NCI-H1436 (cell line): Measurements from ENCODE around the gene PANX3.
A peak's percentile ranks its signal among the peaks of the same experiment; 100 is the strongest.
"Not testable (repeated sequence)": the region's sequence is repeated elsewhere in the genome, so short reads cannot be mapped to it uniquely, and the experiment has no call there.

ENCODE experiments used
- DNase-seq: peaks from one replicate; lab custom pipeline; 2025; lab: John Stamatoyannopoulos, UW

Gene PANX3, protein sequence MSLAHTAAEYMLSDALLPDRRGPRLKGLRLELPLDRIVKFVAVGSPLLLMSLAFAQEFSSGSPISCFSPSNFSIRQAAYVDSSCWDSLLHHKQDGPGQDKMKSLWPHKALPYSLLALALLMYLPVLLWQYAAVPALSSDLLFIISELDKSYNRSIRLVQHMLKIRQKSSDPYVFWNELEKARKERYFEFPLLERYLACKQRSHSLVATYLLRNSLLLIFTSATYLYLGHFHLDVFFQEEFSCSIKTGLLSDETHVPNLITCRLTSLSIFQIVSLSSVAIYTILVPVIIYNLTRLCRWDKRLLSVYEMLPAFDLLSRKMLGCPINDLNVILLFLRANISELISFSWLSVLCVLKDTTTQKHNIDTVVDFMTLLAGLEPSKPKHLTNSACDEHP

DNA sequence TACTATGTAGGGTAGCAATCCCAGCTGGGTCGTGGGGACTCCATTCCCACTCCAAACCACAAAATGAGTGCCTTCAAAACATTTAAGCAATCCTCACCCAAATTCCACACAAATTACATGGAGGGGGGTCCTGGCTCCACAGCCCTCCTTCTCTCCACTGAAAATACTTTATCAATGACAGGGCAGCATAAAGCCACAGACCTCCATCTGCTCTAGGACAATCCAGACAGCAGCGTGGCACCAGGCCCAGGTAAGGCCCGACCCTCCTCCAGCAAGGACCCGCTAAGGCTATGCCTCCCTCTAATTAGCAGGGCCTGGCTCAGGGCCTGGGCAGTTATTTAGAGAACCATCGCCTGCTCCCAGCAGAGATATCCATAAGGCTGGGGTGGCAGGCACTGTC is at the start of gene PANX3:
PANX3 (plus strand) TSS at position 365 of the 400 bp plus-strand sequence. CDS start 129 bp downstream, outside the sequence.
- DNase-seq = no peak

DNA sequence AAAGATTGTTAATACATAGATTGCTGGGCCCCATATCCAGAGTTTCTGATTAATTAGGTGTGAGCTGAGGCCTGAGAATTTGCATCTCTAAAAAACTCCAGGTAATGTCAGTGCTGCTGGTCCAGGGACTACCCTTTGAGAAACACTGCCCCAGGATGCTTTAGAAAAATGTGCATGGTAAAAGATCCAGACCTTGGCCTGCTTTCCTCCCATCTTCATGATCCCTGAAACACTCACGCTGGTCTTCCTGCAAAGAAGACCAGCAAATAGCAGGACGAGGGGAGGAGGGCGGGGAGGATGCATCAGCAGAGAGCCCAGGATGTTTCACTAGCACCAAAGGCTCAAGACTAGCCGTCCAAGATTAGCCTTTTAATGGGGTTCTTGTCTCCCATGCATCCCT is 41.5 kb upstream of the PANX3 start, which contains the start of gene OR8A1:
OR8A1 (plus strand) TSS at position 301 of the 400 bp plus-strand sequence. CDS start 123 bp downstream, outside the sequence.
- no peak for DNase-seq

DNA sequence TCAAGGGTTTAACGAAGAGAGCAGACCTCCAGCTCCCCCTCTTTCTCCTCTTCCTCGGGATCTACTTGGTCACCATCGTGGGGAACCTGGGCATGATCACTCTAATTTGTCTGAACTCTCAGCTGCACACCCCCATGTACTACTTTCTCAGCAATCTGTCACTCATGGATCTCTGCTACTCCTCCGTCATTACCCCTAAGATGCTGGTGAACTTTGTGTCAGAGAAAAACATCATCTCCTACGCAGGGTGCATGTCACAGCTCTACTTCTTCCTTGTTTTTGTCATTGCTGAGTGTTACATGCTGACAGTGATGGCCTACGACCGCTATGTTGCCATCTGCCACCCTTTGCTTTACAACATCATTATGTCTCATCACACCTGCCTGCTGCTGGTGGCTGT is 41.1 kb upstream of the PANX3 start:
- DNase-seq = no peak

DNA sequence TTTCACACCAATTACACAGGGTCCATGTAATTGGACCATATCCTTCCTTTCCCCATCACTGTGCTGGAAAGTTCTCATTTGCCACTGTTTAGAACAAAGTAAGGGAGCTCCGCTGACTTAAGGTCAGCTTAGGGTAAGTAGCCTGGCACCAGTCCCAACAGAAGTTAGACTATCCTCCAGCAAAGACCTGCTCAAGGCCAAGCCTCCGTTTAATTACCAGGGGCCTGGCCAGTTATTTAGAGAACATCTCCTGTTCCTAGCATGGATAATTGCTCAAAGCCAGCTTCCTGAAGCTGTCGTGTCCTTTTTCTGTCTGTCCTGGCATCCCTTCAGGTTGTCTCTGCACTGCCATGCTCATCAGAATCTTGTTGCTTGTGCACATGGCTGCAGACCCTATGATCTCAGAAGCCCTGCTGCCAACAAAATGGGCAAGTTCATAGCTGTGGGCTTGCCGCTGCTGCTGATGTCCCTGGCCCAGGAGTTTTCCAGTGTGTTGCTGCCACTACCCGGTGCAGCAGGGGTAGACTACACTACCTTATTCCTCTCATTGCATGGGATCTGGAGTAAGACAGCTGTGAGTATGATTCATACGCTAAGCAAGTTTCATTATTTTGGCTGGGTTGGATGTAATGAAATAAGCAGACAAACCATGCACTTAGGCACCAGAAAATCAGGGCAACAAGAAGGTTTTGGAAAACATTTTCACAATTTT is 33.4 kb upstream of the PANX3 start:
- DNase-seq = no peak

DNA sequence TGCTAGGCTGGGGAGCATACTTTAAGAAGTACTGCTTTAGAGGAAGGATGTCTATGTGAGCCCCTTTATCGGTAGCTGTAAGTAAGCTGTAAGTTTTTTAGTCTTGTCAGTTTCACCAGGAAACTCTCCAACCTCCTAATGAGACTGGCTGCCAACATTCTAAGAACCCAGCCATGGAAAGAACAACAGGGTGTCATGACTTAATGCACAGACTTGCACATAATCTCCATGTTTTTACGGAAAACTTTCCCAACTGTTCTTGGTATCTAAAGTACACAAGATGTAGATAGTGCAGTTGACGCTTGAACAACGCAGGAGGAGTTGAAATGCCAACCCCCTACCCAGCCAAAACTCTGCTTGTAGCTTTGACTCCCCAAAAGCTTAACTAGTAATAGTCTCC is 32.5 kb upstream of the PANX3 start:
- DNase-seq = no peak

DNA sequence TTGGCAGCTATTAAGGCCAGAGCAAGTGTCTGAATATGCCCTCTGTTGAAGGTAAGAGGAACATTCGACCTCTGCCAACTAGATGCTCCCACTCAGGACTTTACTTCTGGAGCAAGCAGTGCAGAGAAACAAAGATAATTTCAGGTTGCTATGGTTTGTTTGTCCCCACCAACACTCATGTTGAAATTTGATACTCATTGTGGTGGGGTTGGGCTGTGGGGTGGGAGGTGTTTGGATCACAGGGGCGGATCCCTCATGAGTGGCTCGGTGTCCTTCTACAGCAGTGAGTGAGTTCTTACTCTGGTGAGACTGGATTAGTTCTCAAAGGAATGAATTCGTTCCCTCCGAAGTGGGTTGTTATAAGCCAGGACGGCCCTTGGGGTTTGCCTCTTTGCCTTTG is 29.4 kb upstream of the PANX3 start:
- no peak for DNase-seq

DNA sequence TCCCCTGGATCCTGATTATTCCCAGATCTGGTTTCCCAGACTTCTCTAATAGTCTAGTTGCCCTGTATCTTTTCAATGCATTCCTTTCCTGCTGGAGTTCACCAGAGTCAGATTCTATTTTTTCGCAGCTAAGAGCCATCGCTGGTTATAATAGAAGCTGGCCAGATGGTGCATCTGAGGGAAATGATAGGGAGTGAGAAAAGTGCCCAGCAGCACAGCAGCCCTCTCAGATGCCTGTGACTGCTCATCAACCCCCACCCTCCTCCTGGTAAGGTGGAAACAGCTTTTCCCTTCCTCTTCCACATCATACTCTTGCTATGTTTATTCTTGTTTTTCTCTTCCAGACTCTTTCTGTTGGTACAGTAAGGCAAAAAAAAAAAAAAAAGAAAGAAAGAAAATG is 28.7 kb upstream of the PANX3 start:
- no peak for DNase-seq

DNA sequence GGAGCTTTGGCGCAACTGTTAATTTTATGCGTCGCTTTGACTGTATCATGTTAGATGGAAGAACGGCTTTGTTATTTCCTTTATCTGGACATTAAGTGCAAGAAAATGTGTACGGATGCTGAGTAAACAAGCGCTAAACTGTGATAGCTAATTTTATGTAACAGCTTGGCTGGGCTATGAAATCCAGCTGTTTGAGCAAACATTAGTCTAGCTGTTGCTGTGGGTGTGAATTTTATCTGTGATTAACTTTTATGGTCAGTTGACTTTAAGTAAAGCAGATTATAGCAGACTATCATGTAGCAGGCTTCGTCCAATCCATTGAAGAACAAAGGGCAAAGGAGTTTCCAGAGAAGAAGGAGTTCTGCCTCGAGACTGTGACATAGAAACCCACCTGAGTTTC is 27.4 kb upstream of the PANX3 start:
- DNase-seq = no peak

DNA sequence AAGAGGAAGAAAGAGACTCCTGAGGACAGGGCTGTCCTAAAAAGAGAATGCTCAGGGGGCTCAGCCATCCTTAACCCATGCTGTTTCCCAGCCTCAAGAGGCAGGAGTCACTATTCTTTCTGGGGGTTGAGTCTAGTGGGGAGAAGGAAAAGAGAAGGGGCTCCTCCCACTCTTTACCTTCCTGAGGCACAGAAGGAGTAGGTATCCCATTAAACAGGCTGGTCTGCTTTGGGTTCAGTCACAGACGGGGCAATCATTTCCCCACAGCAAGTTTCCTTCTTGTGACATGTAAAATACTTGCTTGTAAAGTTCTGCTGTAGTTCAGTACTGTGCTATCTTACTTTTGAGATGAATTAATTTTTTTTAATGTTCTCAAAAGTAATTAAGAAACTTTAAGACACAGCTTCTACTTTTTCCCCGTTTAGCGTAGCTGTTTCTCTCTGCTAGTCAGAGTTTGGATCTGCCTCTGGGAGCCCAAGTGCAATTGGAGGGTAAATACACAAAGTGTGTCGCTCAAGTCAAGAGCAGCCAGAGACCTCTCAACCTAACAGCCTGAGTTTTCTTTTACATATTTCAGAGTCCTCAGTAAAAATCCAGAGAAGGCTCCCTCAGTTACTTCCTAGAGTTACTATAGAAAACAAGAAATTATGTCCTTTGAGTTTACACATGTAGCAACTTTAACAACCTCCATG is 26.4 kb upstream of the PANX3 start:
- DNase-seq = no peak

DNA sequence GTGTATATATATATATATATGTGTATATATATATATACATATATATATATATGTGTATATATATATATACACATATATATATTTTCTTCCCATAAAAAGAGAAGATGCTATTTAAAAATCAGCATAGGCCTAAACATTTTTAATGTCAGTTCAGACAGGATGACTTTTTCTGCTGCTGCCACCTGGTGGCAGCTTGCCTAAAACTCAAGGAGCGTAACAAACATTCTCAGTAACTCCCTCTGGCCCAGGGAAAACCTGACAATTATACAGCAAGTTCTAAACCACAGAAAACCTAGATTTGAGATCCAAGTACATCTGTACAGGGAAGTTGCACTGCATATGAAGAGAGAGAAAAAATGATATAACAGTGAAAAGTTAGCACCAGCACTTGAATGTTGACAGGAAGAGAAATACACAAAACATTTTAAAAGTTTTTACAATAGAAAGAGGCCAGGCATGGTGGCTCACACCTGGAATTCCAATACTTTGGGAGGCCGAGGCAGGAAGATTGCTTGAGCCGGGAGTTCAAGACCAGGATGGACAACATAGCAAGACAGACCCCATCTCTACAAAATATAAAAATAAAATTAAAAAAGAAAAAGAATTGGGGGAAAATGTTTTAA is 24.9 kb upstream of the PANX3 start:
- DNase-seq = peak; percentile 2

DNA sequence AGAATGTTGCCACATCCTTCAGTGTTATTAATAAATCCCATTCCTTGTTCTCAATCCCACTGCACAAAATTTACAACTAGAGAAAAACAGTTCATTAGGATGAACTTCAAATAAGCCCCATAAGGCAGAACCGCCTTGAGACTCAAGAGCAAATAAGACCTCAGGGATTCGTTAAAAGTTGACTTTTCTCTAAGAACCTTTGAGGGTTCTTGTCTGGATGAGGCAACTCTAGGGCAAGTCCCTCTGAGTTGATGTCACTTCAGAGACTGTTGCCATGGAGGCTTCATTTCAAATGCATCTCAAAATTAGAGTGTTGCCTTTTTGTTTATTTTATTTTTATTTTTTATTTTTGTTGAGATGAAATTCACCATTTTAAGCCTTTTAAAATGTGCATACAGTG is 19.8 kb upstream of the PANX3 start:
- no peak for DNase-seq

DNA sequence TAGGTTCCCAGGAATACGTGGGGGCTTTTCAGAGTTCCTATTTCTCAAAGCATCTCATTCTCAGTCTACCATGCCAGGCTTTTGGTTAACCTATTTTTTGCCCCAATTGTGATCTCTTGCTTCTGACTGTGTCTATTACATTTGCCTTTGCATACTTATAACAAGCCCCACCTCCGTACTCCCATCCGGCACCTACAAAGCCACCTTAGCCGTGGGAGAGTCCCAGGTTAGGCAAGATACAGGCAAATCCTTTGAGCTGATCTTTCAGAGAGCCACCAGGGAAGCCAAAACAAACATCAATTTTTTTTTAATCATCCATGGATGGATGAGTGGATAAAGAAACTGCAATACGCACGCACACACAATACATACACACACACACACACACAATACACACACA is 18.6 kb upstream of the PANX3 start:
- no peak for DNase-seq

DNA sequence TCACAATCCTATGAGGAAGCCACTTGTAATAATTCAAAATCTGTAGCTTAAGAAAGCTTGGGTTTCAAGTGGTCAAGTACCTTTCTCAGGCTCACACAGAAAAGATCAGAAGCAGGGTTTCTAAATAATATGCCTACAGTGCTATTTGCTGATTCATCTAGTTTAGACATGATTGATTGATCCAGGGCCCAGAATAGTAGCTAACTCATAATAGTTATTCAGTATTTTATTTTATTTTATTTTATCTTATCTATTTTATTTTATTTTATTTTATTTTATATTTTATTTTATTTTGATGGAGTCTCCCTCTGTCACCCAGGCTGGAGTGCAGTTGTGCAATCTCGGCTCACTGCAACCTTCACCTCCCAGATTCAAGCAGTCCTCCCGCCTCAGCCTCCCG is 15.9 kb upstream of the PANX3 start:
- DNase-seq = no peak

DNA sequence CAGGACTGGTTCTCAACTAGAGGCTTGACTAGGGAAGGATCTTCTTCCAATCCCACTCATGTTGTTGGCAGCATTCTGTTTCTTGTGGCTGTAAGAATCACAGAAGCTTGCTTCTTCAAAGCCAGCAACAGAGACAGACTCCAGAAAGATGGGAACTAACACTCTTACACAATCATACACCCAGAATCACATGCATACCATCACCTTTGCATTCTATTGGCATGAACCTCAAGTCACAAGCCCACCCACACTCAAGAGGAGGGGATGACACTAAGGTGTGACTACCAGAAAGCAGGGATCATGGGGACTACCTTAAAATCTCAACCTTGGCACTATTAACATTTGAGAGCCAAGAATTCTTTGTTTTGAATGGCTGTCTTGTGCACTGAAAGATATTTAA is 13.6 kb upstream of the PANX3 start:
- DNase-seq = no peak

DNA sequence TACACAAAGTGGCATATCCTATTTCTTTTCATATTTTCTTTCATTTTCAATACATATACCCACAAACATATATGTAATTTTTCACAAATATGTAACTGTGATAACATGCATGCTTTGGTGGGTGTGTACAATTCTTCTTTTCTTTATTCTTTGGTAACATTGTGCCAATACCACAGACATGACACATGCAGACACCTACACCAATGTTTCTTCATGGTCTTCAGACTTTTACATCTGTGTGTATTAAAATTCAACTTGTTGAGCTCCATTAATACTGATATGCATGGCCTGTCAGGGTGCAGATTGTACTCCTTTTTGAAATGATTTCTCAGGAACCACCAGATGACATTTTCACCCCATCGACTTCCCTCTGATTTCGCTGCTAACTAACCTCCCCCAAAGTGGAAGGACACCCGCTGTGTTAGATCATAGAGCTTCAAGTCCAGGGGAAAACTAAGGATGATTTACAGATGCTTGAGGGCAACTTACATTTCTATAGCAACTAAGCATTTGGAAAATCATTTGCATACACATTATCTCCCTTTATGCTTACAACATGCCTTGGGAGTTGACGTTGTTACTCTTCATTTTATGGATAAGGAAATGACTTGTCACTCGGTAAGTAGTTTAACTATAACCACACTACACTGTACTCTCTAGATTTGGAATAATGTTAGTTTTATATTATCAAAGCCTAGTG is 10.5 kb upstream of the PANX3 start:
- no peak for DNase-seq

DNA sequence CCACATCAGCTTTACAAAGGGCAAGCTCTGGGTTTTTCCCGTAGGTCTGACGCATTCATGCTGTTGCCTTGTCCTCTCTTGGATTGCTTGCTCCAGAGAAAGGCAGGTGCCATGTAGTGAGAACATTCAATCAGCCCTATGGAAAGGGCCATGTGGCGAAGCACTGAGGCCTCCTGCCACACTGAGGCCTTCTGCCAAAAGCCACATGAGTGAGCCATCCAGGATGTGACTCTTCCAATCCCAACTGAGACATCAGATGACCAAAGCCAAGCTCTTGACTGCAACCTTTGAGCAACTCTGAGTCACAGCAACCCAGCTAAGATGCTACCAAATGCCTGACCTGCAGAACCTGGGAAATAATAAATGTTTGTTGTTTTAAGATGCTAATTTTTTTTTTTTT is 9.0 kb upstream of the PANX3 start:
- DNase-seq = no peak

DNA sequence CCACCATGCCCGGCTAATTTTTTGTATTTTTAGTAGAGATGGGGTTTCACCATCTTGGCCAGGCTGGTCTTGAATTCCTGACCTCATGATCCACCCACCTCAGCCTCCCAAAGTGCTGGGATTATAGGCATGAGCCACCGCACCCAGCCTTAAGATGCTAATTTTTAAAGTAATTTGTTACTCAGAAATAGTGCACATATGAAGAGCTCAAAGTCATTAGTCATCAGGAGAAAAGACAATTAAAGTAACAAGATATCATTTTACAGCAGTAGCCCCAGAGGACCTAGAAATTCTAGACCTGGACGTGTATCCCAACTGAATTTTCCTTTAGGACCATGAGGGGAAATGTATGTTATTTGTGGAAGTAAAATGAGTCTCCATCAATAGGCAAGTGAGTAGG is 8.5 kb upstream of the PANX3 start:
- not testable (repeated sequence) for DNase-seq

DNA sequence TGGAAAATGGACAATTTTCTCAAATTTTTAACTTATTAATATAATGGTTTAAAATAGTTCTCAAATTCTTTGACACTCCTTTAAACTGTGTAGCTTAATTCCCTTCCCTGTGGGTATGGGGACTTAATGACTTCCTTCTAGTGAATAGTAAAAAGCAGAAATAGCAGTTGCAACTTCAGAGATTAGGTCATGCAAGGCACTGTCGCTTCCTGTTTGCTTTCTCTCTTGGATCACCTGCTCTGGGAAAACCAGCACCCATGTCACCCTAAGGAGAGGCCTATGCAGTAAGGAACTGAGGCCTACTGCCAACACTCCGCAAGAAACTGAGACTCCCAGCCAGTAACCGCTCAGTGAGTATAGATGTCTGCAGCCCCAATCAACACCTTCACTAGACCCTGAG is 5.5 kb upstream of the PANX3 start:
- no peak for DNase-seq

DNA sequence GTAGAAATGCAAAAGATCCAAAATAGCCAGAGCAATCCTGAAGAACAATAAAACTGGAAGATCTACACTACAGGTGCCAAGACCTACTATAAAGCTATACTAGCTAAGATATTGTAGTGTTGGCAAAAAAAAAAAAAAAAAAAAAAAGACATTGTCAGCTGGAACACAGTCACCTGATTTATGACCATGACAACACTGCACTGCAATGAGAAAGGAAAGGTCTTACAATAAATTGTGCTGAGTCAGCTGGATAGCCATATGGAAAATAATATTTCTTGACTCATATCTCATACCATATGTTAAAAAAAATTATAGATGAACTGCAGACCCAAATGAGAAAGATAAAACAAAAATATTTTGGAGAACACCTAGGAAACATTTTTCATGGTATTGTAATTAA is 3.1 kb upstream of the PANX3 start:
- no peak for DNase-seq

DNA sequence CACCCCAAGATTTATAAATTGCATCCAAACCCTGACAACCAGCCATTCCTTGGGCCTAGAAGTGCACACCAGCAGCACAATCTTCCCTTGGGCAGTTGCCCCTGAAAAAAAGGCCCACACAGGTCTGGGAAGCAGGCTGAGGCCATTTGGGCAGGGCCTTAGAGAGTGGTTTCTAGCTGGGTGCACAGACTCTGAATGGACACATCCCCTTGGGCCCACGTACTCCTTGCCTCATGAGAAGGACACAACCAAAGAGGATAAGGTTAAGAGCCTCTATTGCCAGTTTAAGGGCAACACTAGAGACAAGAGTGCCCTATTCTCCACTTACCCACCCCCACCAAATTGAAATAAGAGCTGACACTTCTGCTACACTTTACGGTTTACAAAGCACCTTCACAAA is 933 bp upstream of the PANX3 start:
- no peak for DNase-seq

DNA sequence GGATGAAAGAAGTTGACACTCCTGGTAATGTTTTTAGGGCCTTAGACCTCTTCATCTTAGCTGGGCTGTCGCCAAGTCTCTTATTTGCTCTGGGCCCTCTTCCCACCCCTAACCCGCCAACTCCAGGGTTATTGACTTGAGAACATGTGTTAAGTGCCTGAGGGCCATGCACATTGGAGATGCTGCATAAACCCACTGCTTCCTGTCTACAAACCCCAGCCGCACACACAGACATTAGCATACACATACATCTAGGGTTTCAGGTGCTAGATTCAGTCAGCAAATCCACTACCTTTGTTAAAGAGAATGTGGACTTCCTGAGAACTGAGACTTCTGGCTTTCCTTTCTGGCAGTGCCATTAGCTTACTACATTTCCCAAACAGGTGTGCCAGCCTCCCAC is 817 bp downstream of the PANX3 start:
- no peak for DNase-seq
